SU-DHL-6 (cell line): ENCODE data around the gene VRK3.
A peak's percentile ranks its signal among the peaks of the same experiment; 100 is the strongest.

Experiments
- H2AFZ ChIP-seq: fragments of 200-600 bp; sonication (generic); 2 replicates; pipeline ENCODE4 v1.6.1; 2014; ENCODE audit warnings: low read depth, mild to moderate bottlenecking, moderate library complexity, mixed read lengths, antibody characterized with exemption, low read length; ENCODE audit not compliant: severe bottlenecking
- H3F3A ChIP-seq: fragments of 200-600 bp; shearing (Covaris generic); 2 replicates; pipeline ENCODE4 v1.6.0; 2016; ENCODE audit warnings: antibody characterized with exemption, mild to moderate bottlenecking; ENCODE audit not compliant: insufficient read depth
- H3K27ac ChIP-seq: fragments of 200-600 bp; sonication (generic); 2 replicates; pipeline ENCODE4 v1.5.1; 2016; ENCODE audit warnings: low read depth, mild to moderate bottlenecking, low read length, moderate library complexity, mixed read lengths
- H3K27me3 ChIP-seq: fragments of 200-600 bp; sonication (generic), shearing (Covaris generic); 2 replicates; pipeline ENCODE4 v1.6.0; 2014; ENCODE audit warnings: mild to moderate bottlenecking, low read length
- H3K36me3 ChIP-seq: fragments of 200-600 bp; sonication (generic); 2 replicates; pipeline ENCODE4 v1.6.1; 2014; ENCODE audit warnings: mild to moderate bottlenecking, low read length, mixed read lengths
- H3K4me2 ChIP-seq: fragments of 300-600, 200-600 bp; shearing (Covaris generic), sonication (generic); 2 replicates; pipeline ENCODE4 v1.6.0; 2014; ENCODE audit warnings: low read length, low read depth, mild to moderate bottlenecking; ENCODE audit not compliant: poor library complexity, severe bottlenecking
- H3K4me3 ChIP-seq: fragments of 200-600 bp; sonication (generic); 2 replicates; pipeline ENCODE4 v1.5.1; 2014; ENCODE audit warnings: antibody characterized with exemption, low read length, mild to moderate bottlenecking, mixed read lengths; ENCODE audit not compliant: insufficient read depth, poor library complexity, severe bottlenecking
- H3K79me2 ChIP-seq: fragments of 200-600 bp; sonication (generic); 2 replicates; pipeline ENCODE4 v1.6.1; 2014; ENCODE audit warnings: mild to moderate bottlenecking, low read length, moderate library complexity; ENCODE audit not compliant: insufficient read depth
- H3K9ac ChIP-seq: fragments of 200-600 bp; sonication (generic); 2 replicates; pipeline ENCODE4 v1.7.0; 2014; ENCODE audit warnings: mild to moderate bottlenecking, low read length
- H3K9me2 ChIP-seq: fragments of 200-600 bp; sonication (generic); replicated peaks from 2 replicates; pipeline ENCODE4 v1.6.1; 2014; ENCODE audit warnings: low read length; ENCODE audit not compliant: insufficient read depth
- H3K9me3 ChIP-seq: fragments of 200-600 bp; sonication (generic); 2 replicates; pipeline ENCODE4 v1.6.1; 2014; ENCODE audit warnings: low read length, mixed read lengths; ENCODE audit not compliant: insufficient read depth
- H4K20me1 ChIP-seq: fragments of 200-600 bp; sonication (generic); 2 replicates; pipeline ENCODE4 v1.6.1; 2014; ENCODE audit warnings: low read depth, mild to moderate bottlenecking, antibody characterized with exemption, low read length, moderate library complexity, mixed read lengths
- EZH2phosphoT487 ChIP-seq: fragments of 200-600 bp; sonication (generic), shearing (Covaris generic); conservative IDR thresholded peaks from 2 replicates; pipeline ENCODE4 v1.6.1; 2018; ENCODE audit warnings: mild to moderate bottlenecking, antibody characterized with exemption, low read length, moderate library complexity, mixed read lengths
- TF ChIP-seq, protein P1 (sequence below): fragments of 200-600 bp; sonication (generic); IDR thresholded peaks from one replicate; pipeline ENCODE4 v1.5.1; 2017; ENCODE audit warnings: antibody characterized with exemption, mild to moderate bottlenecking, low read length, moderate library complexity; ENCODE audit not compliant: insufficient read depth, poor library complexity, severe bottlenecking

The VRK3 gene

DNA sequence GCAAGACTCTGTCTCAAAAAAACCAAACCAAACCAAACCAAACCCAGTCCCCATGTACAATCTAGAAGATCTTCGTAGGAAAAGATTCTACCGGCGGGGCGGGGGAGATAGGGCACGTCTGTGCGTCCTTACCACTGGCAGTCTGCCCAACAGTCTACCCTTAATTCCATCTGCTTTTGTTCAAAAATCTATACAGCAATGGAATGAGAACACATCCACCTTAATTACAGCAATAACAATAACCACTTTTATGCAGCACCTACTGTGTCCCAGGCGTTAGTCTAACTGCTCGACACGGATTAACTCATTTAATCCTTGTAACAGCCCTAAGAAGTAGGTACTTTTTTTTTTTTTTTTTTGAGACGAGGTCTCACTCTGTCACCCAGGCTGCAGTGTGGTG is 98.7 kb downstream of the VRK3 start:
- Histone ChIP-seq H3K36me3 (peaks cover 17% of the 10 kb centered on the region), H3K4me2 (peak overlapping the region; percentile 79), H3K9ac (peak overlapping the region; percentile 98; the same call in 1 of the 2 replicates), H3F3A (peaks cover 33% of the 10 kb centered on the region), H2AFZ (no peak overlapping the region), H3K4me3 (no peak overlapping the region), H3K27me3 (no peaks in the 10 kb centered on the region), H4K20me1 (peaks cover 13% of the 10 kb centered on the region; the same call in 1 of the 2 replicates), H3K79me2 (peaks cover 94% of the 10 kb centered on the region), H3K9me2 (no peaks in the 10 kb centered on the region), H3K9me3 (no peaks in the 10 kb centered on the region), H3K27ac (peak overlapping the region; percentile 91)
- TF ChIP-seq EZH2phosphoT487: no peak
- TF ChIP-seq, protein P1, sequence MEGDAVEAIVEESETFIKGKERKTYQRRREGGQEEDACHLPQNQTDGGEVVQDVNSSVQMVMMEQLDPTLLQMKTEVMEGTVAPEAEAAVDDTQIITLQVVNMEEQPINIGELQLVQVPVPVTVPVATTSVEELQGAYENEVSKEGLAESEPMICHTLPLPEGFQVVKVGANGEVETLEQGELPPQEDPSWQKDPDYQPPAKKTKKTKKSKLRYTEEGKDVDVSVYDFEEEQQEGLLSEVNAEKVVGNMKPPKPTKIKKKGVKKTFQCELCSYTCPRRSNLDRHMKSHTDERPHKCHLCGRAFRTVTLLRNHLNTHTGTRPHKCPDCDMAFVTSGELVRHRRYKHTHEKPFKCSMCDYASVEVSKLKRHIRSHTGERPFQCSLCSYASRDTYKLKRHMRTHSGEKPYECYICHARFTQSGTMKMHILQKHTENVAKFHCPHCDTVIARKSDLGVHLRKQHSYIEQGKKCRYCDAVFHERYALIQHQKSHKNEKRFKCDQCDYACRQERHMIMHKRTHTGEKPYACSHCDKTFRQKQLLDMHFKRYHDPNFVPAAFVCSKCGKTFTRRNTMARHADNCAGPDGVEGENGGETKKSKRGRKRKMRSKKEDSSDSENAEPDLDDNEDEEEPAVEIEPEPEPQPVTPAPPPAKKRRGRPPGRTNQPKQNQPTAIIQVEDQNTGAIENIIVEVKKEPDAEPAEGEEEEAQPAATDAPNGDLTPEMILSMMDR: no peak
